HEK293 (cell line): ENCODE measurements around the gene GAST.

Experiments
- CTCF ChIA-PET: fragments of 350-600 bp; formaldehyde crosslinking; extraction: SDS; loops from one replicate; lab custom pipeline; 2021; ENCODE audit warnings: antibody characterized with exemption; lab: Yijun Ruan, JAX
- POLR2A ChIA-PET: fragments of 300-600 bp; formaldehyde crosslinking; extraction: SDS; loops from one replicate; lab custom pipeline; 2020; ENCODE audit warnings: antibody characterized with exemption, inconsistent platforms; lab: Yijun Ruan, JAX
- H3K27ac ChIP-seq: fragments of 200-500 bp; sonication (Bioruptor generic); 2 replicates; pipeline ENCODE4 v1.5.1; 2014; ENCODE audit warnings: low read depth, low read length, control low read depth, inconsistent platforms; ENCODE audit errors: extremely low read depth
- H3K36me3 ChIP-seq, 2 experiments: fragments of 200-500 bp in 1 of 2; sonication (Bioruptor generic) in 1 of 2; 1 replicate in 1 of 2; 2 replicates in 1 of 2; pipeline ENCODE4 v1.5.1; 2014 to 2017; ENCODE audit warnings: inconsistent platforms in 2 of 2, low read length in 2 of 2; ENCODE audit not compliant: control insufficient read depth in 2 of 2, insufficient read depth in 1 of 2
- H3K4me1 ChIP-seq: fragments of 200-500 bp; sonication (Bioruptor generic); 2 replicates; pipeline ENCODE4 v1.5.1; 2014; ENCODE audit warnings: mild to moderate bottlenecking, low read length, inconsistent platforms; ENCODE audit not compliant: control insufficient read depth, insufficient read depth
- H3K4me3 ChIP-seq: 2 replicates; pipeline ENCODE4 v1.5.1; 2011; ENCODE audit warnings: low read depth, mild to moderate bottlenecking, control low read depth, low read length, moderate library complexity
- H3K9me3 ChIP-seq: fragments of 200-500 bp; sonication (Bioruptor generic); 2 replicates; pipeline ENCODE4 v1.5.1; 2014; ENCODE audit warnings: low read depth, low read length, inconsistent platforms; ENCODE audit not compliant: control insufficient read depth, insufficient read depth
- GLIS1 ChIP-seq: fragments of 450-650 bp; formaldehyde crosslinking; IDR thresholded peaks from 2 replicates; pipeline ENCODE4 v1.5.1; 2016; ENCODE audit warnings: missing biosample characterization, missing genetic modification characterization
- KLF1 ChIP-seq: fragments of 450-650 bp; formaldehyde crosslinking; IDR thresholded peaks from 2 replicates; pipeline ENCODE4 v1.5.1; 2016; ENCODE audit warnings: missing biosample characterization, missing genetic modification characterization
- SALL2 ChIP-seq: fragments of 450-650 bp; formaldehyde crosslinking; IDR thresholded peaks from 2 replicates; pipeline ENCODE4 v1.5.0; 2017; ENCODE audit warnings: missing biosample characterization, mild to moderate bottlenecking, missing genetic modification characterization, borderline replicate concordance
- TRIM28 ChIP-seq: IDR thresholded peaks from 2 replicates; pipeline ENCODE4 v1.6.1; 2011; ENCODE audit warnings: low read length, control low read depth, borderline replicate concordance
- ZBTB8A ChIP-seq: fragments of 450-650 bp; formaldehyde crosslinking; IDR thresholded peaks from 2 replicates; pipeline ENCODE4 v1.5.1; 2016; ENCODE audit warnings: missing biosample characterization, missing genetic modification characterization
- ZIC2 ChIP-seq: fragments of 450-650 bp; formaldehyde crosslinking; IDR thresholded peaks from 2 replicates; pipeline ENCODE4 v1.5.1; 2016; ENCODE audit warnings: missing biosample characterization, missing genetic modification characterization
- ZNF10 ChIP-seq: fragments of 450-650 bp; formaldehyde crosslinking; IDR thresholded peaks from 2 replicates; pipeline ENCODE4 v1.5.1; 2017; ENCODE audit warnings: missing biosample characterization, missing genetic modification characterization
- ZNF157 ChIP-seq: fragments of 450-650 bp; formaldehyde crosslinking; IDR thresholded peaks from 2 replicates; pipeline ENCODE4 v1.5.1; 2016; ENCODE audit warnings: missing biosample characterization, missing genetic modification characterization
- ZNF248 ChIP-seq: fragments of 450-650 bp; formaldehyde crosslinking; IDR thresholded peaks from 2 replicates; pipeline ENCODE4 v1.5.1; 2017; ENCODE audit warnings: missing biosample characterization, missing genetic modification characterization
- ZNF292 ChIP-seq: fragments of 450-650 bp; formaldehyde crosslinking; IDR thresholded peaks from 2 replicates; pipeline ENCODE4 v1.5.1; 2016; ENCODE audit warnings: low read depth, missing biosample characterization, missing genetic modification characterization, borderline replicate concordance
- ZNF324 ChIP-seq: fragments of 450-650 bp; formaldehyde crosslinking; IDR thresholded peaks from 2 replicates; pipeline ENCODE4 v1.5.1; 2016; ENCODE audit warnings: missing biosample characterization, missing genetic modification characterization
- ZNF510 ChIP-seq: fragments of 450-650 bp; formaldehyde crosslinking; IDR thresholded peaks from 2 replicates; pipeline ENCODE4 v1.5.1; 2018; ENCODE audit warnings: mild to moderate bottlenecking, missing genetic modification characterization, missing biosample characterization; ENCODE audit not compliant: insufficient replicate concordance
- ZNF596 ChIP-seq: fragments of 450-650 bp; IDR thresholded peaks from 2 replicates; pipeline ENCODE4 v1.5.0; 2018; ENCODE audit warnings: missing biosample characterization, mild to moderate bottlenecking, missing genetic modification characterization, moderate library complexity
- ZNF621 ChIP-seq: fragments of 450-650 bp; formaldehyde crosslinking; IDR thresholded peaks from 2 replicates; pipeline ENCODE4 v1.5.1; 2017; ENCODE audit warnings: missing biosample characterization, missing genetic modification characterization
- ZNF670 ChIP-seq: fragments of 450-650 bp; formaldehyde crosslinking; IDR thresholded peaks from 2 replicates; pipeline ENCODE4 v1.5.1; 2016; ENCODE audit warnings: missing biosample characterization, missing genetic modification characterization, low read depth
- ZNF776 ChIP-seq: fragments of 450-650 bp; formaldehyde crosslinking; IDR thresholded peaks from 2 replicates; pipeline ENCODE4 v1.5.0; 2017; ENCODE audit warnings: missing biosample characterization, missing genetic modification characterization, borderline replicate concordance
- TF ChIP-seq, protein P1 (sequence below): fragments of 450-650 bp; formaldehyde crosslinking; optimal IDR thresholded peaks from 2 replicates; pipeline ENCODE3; 2016; ENCODE audit warnings: missing biosample characterization, mild to moderate bottlenecking, missing genetic modification characterization
- TF ChIP-seq, protein P2 (sequence below): fragments of 450-650 bp; formaldehyde crosslinking; IDR thresholded peaks from 2 replicates; pipeline ENCODE4 v1.5.1; 2016; ENCODE audit warnings: missing biosample characterization, missing genetic modification characterization, borderline replicate concordance
- TF ChIP-seq, protein P3 (sequence below): fragments of 450-650 bp; formaldehyde crosslinking; IDR thresholded peaks from 2 replicates; pipeline ENCODE4 v1.5.1; 2016; ENCODE audit warnings: missing biosample characterization, missing genetic modification characterization, low read depth
- TF ChIP-seq, protein P4 (sequence below): sonication (generic); formaldehyde crosslinking; IDR thresholded peaks from 2 replicates; pipeline ENCODE4 v1.8.1; 2022; ENCODE audit warnings: mild to moderate bottlenecking, moderate library complexity, missing genetic modification reagents
- TF ChIP-seq, protein P5 (sequence below): fragments of 450-650 bp; formaldehyde crosslinking; IDR thresholded peaks from 2 replicates; pipeline ENCODE4 v1.5.1; 2016; ENCODE audit warnings: missing biosample characterization, missing genetic modification characterization

GAST gene

DNA sequence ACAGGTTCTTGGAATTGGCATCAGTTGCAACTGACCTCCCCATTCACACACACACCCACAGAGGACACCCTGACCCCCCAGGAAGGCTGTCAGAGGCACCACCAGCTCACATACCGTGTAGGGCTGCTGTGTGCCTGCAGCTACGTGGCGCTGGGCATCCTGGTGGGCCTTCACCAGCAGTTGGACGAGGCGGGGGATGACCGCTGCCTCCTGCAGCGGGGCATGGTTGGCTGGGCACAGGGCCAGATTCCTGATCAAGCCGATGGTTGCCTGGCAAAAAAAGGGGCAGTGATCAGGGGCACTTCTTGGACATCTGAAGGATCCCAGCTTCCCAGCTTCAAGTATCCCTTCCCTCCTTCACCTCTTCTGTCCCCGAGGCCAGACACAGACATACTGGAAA is 46.5 kb downstream of the GAST start (continued):
- TF ChIP-seq, protein P1, sequence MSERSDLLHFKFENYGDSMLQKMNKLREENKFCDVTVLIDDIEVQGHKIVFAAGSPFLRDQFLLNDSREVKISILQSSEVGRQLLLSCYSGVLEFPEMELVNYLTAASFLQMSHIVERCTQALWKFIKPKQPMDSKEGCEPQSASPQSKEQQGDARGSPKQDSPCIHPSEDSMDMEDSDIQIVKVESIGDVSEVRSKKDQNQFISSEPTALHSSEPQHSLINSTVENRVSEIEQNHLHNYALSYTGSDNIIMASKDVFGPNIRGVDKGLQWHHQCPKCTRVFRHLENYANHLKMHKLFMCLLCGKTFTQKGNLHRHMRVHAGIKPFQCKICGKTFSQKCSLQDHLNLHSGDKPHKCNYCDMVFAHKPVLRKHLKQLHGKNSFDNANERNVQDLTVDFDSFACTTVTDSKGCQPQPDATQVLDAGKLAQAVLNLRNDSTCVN (tag by site-specific recombination) = no peak
- no peak for TF ChIP-seq ZNF292 (tag by site-specific recombination)
- peak; percentile 75 for TF ChIP-seq GLIS1 (tag by site-specific recombination)
- no peak for TF ChIP-seq ZNF670 (tag by site-specific recombination)
- TF ChIP-seq KLF1 (tag by site-specific recombination) = no peak
- TF ChIP-seq ZNF248 = no peak
- 0 out of 2 replicates have a peak, but pooled peaks have one; percentile 12 for TF ChIP-seq ZIC2 (tag by site-specific recombination)

DNA sequence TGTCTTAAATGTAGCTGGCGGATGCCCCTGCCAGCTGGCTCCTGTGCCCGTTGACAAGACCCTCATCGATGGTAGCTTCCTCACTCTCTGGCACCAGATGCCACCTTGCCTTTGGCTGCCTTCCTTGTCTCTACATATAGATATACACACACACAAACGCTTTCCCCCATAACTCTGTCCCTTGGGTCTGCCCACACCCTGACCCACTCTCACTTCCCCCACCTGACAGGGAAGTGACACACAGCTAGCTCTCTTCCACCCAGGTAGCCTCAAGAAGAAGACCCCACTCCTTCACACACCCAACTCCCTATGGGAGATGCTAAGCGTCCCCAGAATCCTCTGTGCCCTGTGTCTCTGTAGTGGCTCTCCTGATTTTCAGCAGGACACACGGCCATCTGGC is 48.7 kb downstream of the GAST start:
- Histone ChIP-seq H3K36me3 (peaks cover 33 to 94% of the 10 kb centered on the region in 2 experiments), H3K27ac (no peak overlapping the region)
- ChIA-PET CTCF (interaction anchor here (0.8 to 2.1 kb wide), 3 partner anchors 20 to 41 kb away, joined by 3 to 12 read pairs (median 3); partner anchors contain the start of gene JUP), POLR2A (interaction anchor here (1.7 kb wide), 1 partner anchor 26 kb away, joined by 4 read pairs; the partner anchor contains the start of gene JUP)
- TF ChIP-seq, protein P2, sequence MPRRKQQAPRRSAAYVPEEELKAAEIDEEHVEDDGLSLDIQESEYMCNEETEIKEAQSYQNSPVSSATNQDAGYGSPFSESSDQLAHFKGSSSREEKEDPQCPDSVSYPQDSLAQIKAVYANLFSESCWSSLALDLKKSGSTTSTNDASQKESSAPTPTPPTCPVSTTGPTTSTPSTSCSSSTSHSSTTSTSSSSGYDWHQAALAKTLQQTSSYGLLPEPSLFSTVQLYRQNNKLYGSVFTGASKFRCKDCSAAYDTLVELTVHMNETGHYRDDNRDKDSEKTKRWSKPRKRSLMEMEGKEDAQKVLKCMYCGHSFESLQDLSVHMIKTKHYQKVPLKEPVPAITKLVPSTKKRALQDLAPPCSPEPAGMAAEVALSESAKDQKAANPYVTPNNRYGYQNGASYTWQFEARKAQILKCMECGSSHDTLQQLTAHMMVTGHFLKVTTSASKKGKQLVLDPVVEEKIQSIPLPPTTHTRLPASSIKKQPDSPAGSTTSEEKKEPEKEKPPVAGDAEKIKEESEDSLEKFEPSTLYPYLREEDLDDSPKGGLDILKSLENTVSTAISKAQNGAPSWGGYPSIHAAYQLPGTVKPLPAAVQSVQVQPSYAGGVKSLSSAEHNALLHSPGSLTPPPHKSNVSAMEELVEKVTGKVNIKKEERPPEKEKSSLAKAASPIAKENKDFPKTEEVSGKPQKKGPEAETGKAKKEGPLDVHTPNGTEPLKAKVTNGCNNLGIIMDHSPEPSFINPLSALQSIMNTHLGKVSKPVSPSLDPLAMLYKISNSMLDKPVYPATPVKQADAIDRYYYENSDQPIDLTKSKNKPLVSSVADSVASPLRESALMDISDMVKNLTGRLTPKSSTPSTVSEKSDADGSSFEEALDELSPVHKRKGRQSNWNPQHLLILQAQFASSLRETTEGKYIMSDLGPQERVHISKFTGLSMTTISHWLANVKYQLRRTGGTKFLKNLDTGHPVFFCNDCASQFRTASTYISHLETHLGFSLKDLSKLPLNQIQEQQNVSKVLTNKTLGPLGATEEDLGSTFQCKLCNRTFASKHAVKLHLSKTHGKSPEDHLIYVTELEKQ = no peak
- TF ChIP-seq, protein P3, sequence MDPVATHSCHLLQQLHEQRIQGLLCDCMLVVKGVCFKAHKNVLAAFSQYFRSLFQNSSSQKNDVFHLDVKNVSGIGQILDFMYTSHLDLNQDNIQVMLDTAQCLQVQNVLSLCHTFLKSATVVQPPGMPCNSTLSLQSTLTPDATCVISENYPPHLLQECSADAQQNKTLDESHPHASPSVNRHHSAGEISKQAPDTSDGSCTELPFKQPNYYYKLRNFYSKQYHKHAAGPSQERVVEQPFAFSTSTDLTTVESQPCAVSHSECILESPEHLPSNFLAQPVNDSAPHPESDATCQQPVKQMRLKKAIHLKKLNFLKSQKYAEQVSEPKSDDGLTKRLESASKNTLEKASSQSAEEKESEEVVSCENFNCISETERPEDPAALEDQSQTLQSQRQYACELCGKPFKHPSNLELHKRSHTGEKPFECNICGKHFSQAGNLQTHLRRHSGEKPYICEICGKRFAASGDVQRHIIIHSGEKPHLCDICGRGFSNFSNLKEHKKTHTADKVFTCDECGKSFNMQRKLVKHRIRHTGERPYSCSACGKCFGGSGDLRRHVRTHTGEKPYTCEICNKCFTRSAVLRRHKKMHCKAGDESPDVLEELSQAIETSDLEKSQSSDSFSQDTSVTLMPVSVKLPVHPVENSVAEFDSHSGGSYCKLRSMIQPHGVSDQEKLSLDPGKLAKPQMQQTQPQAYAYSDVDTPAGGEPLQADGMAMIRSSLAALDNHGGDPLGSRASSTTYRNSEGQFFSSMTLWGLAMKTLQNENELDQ (tag by site-specific recombination) = no peak
- TF ChIP-seq ZNF621 (tag by site-specific recombination) = no peak
- TF ChIP-seq TRIM28 = no peak
- no peak for TF ChIP-seq ZNF670 (tag by site-specific recombination)
- TF ChIP-seq, protein P4, sequence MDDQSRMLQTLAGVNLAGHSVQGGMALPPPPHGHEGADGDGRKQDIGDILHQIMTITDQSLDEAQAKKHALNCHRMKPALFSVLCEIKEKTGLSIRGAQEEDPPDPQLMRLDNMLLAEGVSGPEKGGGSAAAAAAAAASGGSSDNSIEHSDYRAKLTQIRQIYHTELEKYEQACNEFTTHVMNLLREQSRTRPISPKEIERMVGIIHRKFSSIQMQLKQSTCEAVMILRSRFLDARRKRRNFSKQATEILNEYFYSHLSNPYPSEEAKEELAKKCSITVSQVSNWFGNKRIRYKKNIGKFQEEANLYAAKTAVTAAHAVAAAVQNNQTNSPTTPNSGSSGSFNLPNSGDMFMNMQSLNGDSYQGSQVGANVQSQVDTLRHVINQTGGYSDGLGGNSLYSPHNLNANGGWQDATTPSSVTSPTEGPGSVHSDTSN = no peak
- no peak for TF ChIP-seq ZNF10 (tag by site-specific recombination)
- TF ChIP-seq ZNF596 (tag by site-specific recombination) = no peak
- no peak for TF ChIP-seq ZNF510 (tag by site-specific recombination)
- TF ChIP-seq, protein P5, sequence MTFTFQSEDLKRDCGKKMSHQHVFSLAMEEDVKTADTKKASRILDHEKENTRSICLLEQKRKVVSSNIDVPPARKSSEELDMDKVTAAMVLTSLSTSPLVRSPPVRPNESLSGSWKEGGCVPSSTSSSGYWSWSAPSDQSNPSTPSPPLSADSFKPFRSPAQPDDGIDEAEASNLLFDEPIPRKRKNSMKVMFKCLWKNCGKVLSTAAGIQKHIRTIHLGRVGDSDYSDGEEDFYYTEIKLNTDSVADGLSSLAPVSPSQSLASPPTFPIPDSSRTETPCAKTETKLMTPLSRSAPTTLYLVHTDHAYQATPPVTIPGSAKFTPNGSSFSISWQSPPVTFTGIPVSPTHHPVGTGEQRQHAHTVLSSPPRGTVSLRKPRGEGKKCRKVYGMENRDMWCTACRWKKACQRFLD = no peak
- TF ChIP-seq ZBTB8A (tag by site-specific recombination) = no peak
- no peak for TF ChIP-seq ZNF324 (tag by site-specific recombination)
- no peak for TF ChIP-seq ZNF157 (tag by site-specific recombination)
- TF ChIP-seq SALL2 (tag by site-specific recombination) = no peak
- no peak for TF ChIP-seq ZNF776 (tag by site-specific recombination)
- TF ChIP-seq, all 188 proteins: peak for 0
- no peaks in the 10 kb centered on the region for H3K9me3 ChIP-seq
- no peak overlapping the region for H3K4me3 ChIP-seq
- H3K4me1 ChIP-seq = no peaks in the 10 kb centered on the region
